ENCODE results near the gene EID3.

DNA sequence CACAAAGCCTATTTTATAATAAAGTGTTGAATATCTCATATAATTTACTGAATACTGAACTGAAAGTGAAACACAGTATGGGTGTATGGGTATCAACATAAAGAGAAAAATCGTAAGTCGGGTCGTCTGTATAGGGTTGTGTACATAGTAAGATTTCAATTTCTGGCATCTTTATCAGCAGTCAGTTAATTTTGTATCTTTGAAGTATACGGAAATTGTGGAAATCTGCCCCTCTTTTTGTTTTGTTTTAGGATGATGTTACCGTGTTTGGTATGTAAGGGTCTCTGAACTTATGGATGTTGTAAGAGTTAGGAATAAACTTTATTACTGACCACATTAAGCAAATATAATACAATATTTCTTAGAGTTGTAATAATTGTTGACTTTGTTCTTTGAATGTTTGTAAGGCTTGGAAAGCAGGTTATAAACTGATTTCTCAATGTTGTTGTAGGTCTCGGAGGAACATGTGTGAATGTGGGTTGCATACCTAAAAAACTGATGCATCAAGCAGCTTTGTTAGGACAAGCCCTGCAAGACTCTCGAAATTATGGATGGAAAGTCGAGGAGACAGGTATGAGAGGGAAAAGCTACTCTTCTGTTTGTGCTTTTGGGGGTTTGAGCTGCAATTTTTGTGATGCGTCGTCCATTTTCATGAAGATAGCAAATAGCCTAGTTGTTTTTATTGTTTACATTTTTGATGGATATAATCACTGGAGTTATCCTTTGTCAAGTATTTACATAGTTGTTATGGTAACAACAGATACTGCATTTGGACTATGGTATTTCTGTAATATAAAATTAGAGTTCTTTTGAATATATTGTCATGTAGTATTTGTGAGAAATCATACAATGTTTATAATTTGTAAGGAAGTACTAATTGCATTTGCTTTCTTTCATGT lies 12.0 kb downstream of the EID3 start:
- TF ChIP-seq, protein P1, sequence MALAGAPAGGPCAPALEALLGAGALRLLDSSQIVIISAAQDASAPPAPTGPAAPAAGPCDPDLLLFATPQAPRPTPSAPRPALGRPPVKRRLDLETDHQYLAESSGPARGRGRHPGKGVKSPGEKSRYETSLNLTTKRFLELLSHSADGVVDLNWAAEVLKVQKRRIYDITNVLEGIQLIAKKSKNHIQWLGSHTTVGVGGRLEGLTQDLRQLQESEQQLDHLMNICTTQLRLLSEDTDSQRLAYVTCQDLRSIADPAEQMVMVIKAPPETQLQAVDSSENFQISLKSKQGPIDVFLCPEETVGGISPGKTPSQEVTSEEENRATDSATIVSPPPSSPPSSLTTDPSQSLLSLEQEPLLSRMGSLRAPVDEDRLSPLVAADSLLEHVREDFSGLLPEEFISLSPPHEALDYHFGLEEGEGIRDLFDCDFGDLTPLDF (CRISPR knock-in tag; IDR thresholded peaks at IDR 0.05): no peak
- TF ChIP-seq ZNF197 (CRISPR knock-in tag; IDR thresholded peaks at IDR 0.05; ENCODE audit: low read depth) (no peak), PRPF4 (IDR thresholded peaks at IDR 0.05; ENCODE audit: insufficient read depth, low read depth, low read length, poor library complexity, severe bottlenecking) (no peak), TAF7 (tag; IDR thresholded peaks at IDR 0.05) (no peak), RAD21 (CRISPR knock-in tag; conservative IDR thresholded peaks at IDR 0.05 in 1 of 2, IDR thresholded peaks at IDR 0.05 in 1 of 2) (no peak), FOS (IDR thresholded peaks at IDR 0.05; ENCODE audit: extremely low read depth, insufficient read length) (no peak), ZBTB7A (IDR thresholded peaks at IDR 0.05; ENCODE audit: borderline replicate concordance, control insufficient read depth, low read depth, low read length) (no peak), ZKSCAN1 (IDR thresholded peaks at IDR 0.05; ENCODE audit: low read depth, low read length) (no peak), ZNF766 (CRISPR knock-in tag; conservative IDR thresholded peaks at IDR 0.05) (no peak)
- TF ChIP-seq, protein P2, sequence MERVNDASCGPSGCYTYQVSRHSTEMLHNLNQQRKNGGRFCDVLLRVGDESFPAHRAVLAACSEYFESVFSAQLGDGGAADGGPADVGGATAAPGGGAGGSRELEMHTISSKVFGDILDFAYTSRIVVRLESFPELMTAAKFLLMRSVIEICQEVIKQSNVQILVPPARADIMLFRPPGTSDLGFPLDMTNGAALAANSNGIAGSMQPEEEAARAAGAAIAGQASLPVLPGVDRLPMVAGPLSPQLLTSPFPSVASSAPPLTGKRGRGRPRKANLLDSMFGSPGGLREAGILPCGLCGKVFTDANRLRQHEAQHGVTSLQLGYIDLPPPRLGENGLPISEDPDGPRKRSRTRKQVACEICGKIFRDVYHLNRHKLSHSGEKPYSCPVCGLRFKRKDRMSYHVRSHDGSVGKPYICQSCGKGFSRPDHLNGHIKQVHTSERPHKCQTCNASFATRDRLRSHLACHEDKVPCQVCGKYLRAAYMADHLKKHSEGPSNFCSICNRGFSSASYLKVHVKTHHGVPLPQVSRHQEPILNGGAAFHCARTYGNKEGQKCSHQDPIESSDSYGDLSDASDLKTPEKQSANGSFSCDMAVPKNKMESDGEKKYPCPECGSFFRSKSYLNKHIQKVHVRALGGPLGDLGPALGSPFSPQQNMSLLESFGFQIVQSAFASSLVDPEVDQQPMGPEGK (CRISPR knock-in tag; IDR thresholded peaks at IDR 0.05; ENCODE audit: borderline replicate concordance): no peak
- TF ChIP-seq, protein P3, sequence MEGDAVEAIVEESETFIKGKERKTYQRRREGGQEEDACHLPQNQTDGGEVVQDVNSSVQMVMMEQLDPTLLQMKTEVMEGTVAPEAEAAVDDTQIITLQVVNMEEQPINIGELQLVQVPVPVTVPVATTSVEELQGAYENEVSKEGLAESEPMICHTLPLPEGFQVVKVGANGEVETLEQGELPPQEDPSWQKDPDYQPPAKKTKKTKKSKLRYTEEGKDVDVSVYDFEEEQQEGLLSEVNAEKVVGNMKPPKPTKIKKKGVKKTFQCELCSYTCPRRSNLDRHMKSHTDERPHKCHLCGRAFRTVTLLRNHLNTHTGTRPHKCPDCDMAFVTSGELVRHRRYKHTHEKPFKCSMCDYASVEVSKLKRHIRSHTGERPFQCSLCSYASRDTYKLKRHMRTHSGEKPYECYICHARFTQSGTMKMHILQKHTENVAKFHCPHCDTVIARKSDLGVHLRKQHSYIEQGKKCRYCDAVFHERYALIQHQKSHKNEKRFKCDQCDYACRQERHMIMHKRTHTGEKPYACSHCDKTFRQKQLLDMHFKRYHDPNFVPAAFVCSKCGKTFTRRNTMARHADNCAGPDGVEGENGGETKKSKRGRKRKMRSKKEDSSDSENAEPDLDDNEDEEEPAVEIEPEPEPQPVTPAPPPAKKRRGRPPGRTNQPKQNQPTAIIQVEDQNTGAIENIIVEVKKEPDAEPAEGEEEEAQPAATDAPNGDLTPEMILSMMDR (IDR thresholded peaks at IDR 0.05 in 2 of 3, conservative IDR thresholded peaks at IDR 0.05 in 1 of 3; ENCODE audit: insufficient read depth in 2 of 3, low read depth in 1 of 3, low read length in 3 of 3): no peak
- TF ChIP-seq, protein P4, sequence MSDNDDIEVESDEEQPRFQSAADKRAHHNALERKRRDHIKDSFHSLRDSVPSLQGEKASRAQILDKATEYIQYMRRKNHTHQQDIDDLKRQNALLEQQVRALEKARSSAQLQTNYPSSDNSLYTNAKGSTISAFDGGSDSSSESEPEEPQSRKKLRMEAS (CRISPR knock-in tag; IDR thresholded peaks at IDR 0.05): no peak
- TF ChIP-seq, protein P5, sequence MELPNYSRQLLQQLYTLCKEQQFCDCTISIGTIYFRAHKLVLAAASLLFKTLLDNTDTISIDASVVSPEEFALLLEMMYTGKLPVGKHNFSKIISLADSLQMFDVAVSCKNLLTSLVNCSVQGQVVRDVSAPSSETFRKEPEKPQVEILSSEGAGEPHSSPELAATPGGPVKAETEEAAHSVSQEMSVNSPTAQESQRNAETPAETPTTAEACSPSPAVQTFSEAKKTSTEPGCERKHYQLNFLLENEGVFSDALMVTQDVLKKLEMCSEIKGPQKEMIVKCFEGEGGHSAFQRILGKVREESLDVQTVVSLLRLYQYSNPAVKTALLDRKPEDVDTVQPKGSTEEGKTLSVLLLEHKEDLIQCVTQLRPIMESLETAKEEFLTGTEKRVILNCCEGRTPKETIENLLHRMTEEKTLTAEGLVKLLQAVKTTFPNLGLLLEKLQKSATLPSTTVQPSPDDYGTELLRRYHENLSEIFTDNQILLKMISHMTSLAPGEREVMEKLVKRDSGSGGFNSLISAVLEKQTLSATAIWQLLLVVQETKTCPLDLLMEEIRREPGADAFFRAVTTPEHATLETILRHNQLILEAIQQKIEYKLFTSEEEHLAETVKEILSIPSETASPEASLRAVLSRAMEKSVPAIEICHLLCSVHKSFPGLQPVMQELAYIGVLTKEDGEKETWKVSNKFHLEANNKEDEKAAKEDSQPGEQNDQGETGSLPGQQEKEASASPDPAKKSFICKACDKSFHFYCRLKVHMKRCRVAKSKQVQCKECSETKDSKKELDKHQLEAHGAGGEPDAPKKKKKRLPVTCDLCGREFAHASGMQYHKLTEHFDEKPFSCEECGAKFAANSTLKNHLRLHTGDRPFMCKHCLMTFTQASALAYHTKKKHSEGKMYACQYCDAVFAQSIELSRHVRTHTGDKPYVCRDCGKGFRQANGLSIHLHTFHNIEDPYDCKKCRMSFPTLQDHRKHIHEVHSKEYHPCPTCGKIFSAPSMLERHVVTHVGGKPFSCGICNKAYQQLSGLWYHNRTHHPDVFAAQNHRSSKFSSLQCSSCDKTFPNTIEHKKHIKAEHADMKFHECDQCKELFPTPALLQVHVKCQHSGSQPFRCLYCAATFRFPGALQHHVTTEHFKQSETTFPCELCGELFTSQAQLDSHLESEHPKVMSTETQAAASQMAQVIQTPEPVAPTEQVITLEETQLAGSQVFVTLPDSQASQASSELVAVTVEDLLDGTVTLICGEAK (IDR thresholded peaks at IDR 0.05): no peak
- TF ChIP-seq, protein P5 (CRISPR knock-in tag; IDR thresholded peaks at IDR 0.05): no peak
